H1 (cell line): ENCODE measurements around the gene INPP5J. TPM values are rescaled to one million over a fixed set of nuclear protein-coding genes. Genes with fewer than 3 reads are reported as not detected.

ENCODE experiments used
- ASH2L ChIP-seq: fragments of 200-600, 300-600 bp; sonication (generic); IDR thresholded peaks from one replicate; pipeline ENCODE4 v1.7.1; 2017; ENCODE audit warnings: low read length
- TAF1 ChIP-seq: IDR thresholded peaks from 2 replicates; pipeline ENCODE4 v1.6.1; 2011; ENCODE audit warnings: mild to moderate bottlenecking, low read depth, low read length
- polyA plus RNA-seq, 7 experiments: library from polyadenylated mRNA; depleted of rRNA in 3 of 7; stranded (reverse) in 5 of 7; unstranded in 2 of 7; fragments of >200 nt in 5 of 7; fragments of 200-250 nt in 2 of 7; gene quantifications; 1 replicate in 5 of 7; 2 replicates in 1 of 7; 4 replicates in 1 of 7; pipeline versions ENCODE4 v1.2.1 to v1.2.3, GENCODE V29; 2011 to 2013; ENCODE audit warnings: missing spikeins in 2 of 7, mixed read lengths in 2 of 7
- total RNA-seq: library from RNA; stranded (reverse); fragmentation: NEBNext Ultra II Directional; extraction: Animal tissue kit (Norgen Biotek cat#: 25700); gene quantifications from 2 replicates; pipeline ENCODE4 v1.2.1, GENCODE V29; 2021
- TF ChIP-seq, protein P1 (sequence below): IDR thresholded peaks from 2 replicates; pipeline ENCODE4 v1.6.1; 2011; ENCODE audit warnings: low read length, improper control_type of control experiment

The INPP5J gene
- total and polyA plus RNA-seq, 2 of the 8 experiments (the other 6 are each of a cell fraction or from before 2014, with no cell fraction given) = 5.4 to 6.0 TPM

DNA sequence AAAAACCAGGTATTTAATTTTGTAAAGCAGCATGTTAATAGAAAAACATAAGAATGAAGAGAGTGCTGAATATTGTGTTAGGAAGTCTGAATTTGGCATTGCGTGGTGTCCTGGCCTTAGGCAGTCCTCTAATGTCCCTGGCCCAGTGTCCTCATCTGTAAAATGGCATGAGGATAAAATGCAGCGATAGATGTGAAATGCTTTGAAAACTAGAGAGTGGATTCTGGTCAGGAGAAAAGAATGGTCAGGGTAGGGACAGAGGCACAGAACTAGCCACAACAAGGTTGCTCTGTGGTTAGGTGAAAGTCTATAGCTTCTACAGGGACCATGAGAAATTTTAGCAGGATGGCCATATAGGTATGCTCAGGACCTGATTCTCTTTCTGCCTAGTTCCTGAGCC lies 56.1 kb downstream of the INPP5J start (continued):
- TF ChIP-seq, protein P1, sequence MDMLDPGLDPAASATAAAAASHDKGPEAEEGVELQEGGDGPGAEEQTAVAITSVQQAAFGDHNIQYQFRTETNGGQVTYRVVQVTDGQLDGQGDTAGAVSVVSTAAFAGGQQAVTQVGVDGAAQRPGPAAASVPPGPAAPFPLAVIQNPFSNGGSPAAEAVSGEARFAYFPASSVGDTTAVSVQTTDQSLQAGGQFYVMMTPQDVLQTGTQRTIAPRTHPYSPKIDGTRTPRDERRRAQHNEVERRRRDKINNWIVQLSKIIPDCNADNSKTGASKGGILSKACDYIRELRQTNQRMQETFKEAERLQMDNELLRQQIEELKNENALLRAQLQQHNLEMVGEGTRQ = no peak
- TF ChIP-seq TAF1 (no peak), ASH2L (no peak)
